Measurements from ENCODE around the gene DUSP5. TPM values are rescaled to one million over a fixed set of nuclear protein-coding genes. Genes with fewer than 3 reads are reported as not detected.

The DUSP5 gene
- total RNA-seq, 1 donor from 2014 or later, result 0.34 TPM

GRCh38 chr10:110509560-110509959, 11.9 kb downstream of the DUSP5 start:
- peaks cover 7% of the 10 kb centered on the region for H3K27me3 Mint-ChIP-seq (ENCODE audit: insufficient read depth, low read depth)
- no peaks in the 10 kb centered on the region for H3K79me2 ChIP-seq (ENCODE audit: low read depth)
- H3K27me3 ChIP-seq, result no peaks in the 10 kb centered on the region
- H3K4me3 ChIP-seq, result no peak overlapping the region
- no peak overlapping the region for H3K9ac ChIP-seq
- peaks cover 9% of the 10 kb centered on the region for H3F3A ChIP-seq (ENCODE audit: low read depth)
- H3K4me1 ChIP-seq, result peaks cover 11% of the 10 kb centered on the region
- no peaks in the 10 kb centered on the region for H3K36me3 ChIP-seq
- H2AFZ ChIP-seq (replicated peaks), result no peak overlapping the region
- peaks cover 23% of the 10 kb centered on the region for H3K36me3 Mint-ChIP-seq
- no peaks in the 10 kb centered on the region for H4K20me1 ChIP-seq (ENCODE audit: low read depth)
- no peak overlapping the region for H3K27ac ChIP-seq
- no peak overlapping the region for H3K27ac Mint-ChIP-seq
- H3K4me1 Mint-ChIP-seq, result no peaks in the 10 kb centered on the region
- TF ChIP-seq CTCF (IDR thresholded peaks at IDR 0.05), result no peak
- no peak for TF ChIP-seq EZH2phosphoT487 (IDR thresholded peaks at IDR 0.05)
- TF ChIP-seq EZH2 (IDR thresholded peaks at IDR 0.05), result no peak
- no peak overlapping the region for H3K4me2 ChIP-seq
- no peak overlapping the region for H3K4me3 Mint-ChIP-seq
- H3K9me3 ChIP-seq (ENCODE audit: low read depth), result no peaks in the 10 kb centered on the region
- H3K9me3 Mint-ChIP-seq, result no peaks in the 10 kb centered on the region
- no peak for DNase-seq (ENCODE audit: low spot score)

- Mint-ChIP-seq H3K4me3 (no peak overlapping the region), H3K27ac (no peak overlapping the region), H3K36me3 (peaks cover 23% of the 10 kb centered on the region), H3K27me3 (ENCODE audit: insufficient read depth, low read depth) (peaks cover 7% of the 10 kb centered on the region), H3K4me1 (no peaks in the 10 kb centered on the region), H3K9me3 (no peaks in the 10 kb centered on the region)
- no peak for DNase-seq (ENCODE audit: low spot score)
- no peak overlapping the region for H2AFZ ChIP-seq (replicated peaks)
- H3K9ac ChIP-seq, result no peak overlapping the region
- no peaks in the 10 kb centered on the region for H4K20me1 ChIP-seq (ENCODE audit: low read depth)
- H3K9me3 ChIP-seq (ENCODE audit: low read depth), result no peaks in the 10 kb centered on the region
- peaks cover 9% of the 10 kb centered on the region for H3F3A ChIP-seq (ENCODE audit: low read depth)
- TF ChIP-seq CTCF (IDR thresholded peaks at IDR 0.05) (no peak), EZH2 (IDR thresholded peaks at IDR 0.05) (no peak), EZH2phosphoT487 (IDR thresholded peaks at IDR 0.05) (no peak)
- peaks cover 11% of the 10 kb centered on the region for H3K4me1 ChIP-seq
- H3K27ac ChIP-seq, result no peak overlapping the region
- H3K4me2 ChIP-seq, result no peak overlapping the region
- no peaks in the 10 kb centered on the region for H3K79me2 ChIP-seq (ENCODE audit: low read depth)
- no peaks in the 10 kb centered on the region for H3K27me3 ChIP-seq
- no peaks in the 10 kb centered on the region for H3K36me3 ChIP-seq
- no peak overlapping the region for H3K4me3 ChIP-seq
Measured at GRCh38 chr10:110510086-110510485, 12.4 kb downstream of the DUSP5 start.

GRCh38 chr10:110510730-110511129, 13.0 kb downstream of the DUSP5 start:
- peaks cover 23% of the 10 kb centered on the region for H3K36me3 Mint-ChIP-seq
- no peaks in the 10 kb centered on the region for H3K79me2 ChIP-seq (ENCODE audit: low read depth)
- no peak overlapping the region for H3K4me3 ChIP-seq

More at GRCh38 chr10:110510730-110511129, 13.0 kb downstream of the DUSP5 start:
- no peak overlapping the region for H3K9ac ChIP-seq
- H2AFZ ChIP-seq (replicated peaks), result no peak overlapping the region
- no peak for DNase-seq (ENCODE audit: low spot score)
- no peak overlapping the region for H3K4me3 Mint-ChIP-seq
- H3K27ac Mint-ChIP-seq, result no peak overlapping the region
- TF ChIP-seq EZH2 (IDR thresholded peaks at IDR 0.05), result no peak
- TF ChIP-seq CTCF (IDR thresholded peaks at IDR 0.05), result no peak
- TF ChIP-seq EZH2phosphoT487 (IDR thresholded peaks at IDR 0.05), result no peak
- peaks cover 9% of the 10 kb centered on the region for H3F3A ChIP-seq (ENCODE audit: low read depth)
- peaks cover 7% of the 10 kb centered on the region for H3K27me3 Mint-ChIP-seq (ENCODE audit: insufficient read depth, low read depth)
- no peaks in the 10 kb centered on the region for H4K20me1 ChIP-seq (ENCODE audit: low read depth)
- no peaks in the 10 kb centered on the region for H3K9me3 ChIP-seq (ENCODE audit: low read depth)
- no peak overlapping the region for H3K4me2 ChIP-seq
- H3K36me3 ChIP-seq, result no peaks in the 10 kb centered on the region
- no peaks in the 10 kb centered on the region for H3K4me1 Mint-ChIP-seq
- no peak overlapping the region for H3K27ac ChIP-seq
- H3K9me3 Mint-ChIP-seq, result no peaks in the 10 kb centered on the region
- no peaks in the 10 kb centered on the region for H3K27me3 ChIP-seq
- peaks cover 11% of the 10 kb centered on the region for H3K4me1 ChIP-seq

Measured in neural progenitor cell (in vitro differentiated cells).